ENCODE data around the gene DUSP14. TPM values are rescaled to one million over a fixed set of nuclear protein-coding genes. Genes with fewer than 3 reads are reported as not detected.

DUSP14 gene
- total and polyA plus RNA-seq, 2 of the 13 experiments (the other 11 are each of a cell fraction or from before 2014, with no cell fraction given), result 33.5 to 39.8 TPM

DNA sequence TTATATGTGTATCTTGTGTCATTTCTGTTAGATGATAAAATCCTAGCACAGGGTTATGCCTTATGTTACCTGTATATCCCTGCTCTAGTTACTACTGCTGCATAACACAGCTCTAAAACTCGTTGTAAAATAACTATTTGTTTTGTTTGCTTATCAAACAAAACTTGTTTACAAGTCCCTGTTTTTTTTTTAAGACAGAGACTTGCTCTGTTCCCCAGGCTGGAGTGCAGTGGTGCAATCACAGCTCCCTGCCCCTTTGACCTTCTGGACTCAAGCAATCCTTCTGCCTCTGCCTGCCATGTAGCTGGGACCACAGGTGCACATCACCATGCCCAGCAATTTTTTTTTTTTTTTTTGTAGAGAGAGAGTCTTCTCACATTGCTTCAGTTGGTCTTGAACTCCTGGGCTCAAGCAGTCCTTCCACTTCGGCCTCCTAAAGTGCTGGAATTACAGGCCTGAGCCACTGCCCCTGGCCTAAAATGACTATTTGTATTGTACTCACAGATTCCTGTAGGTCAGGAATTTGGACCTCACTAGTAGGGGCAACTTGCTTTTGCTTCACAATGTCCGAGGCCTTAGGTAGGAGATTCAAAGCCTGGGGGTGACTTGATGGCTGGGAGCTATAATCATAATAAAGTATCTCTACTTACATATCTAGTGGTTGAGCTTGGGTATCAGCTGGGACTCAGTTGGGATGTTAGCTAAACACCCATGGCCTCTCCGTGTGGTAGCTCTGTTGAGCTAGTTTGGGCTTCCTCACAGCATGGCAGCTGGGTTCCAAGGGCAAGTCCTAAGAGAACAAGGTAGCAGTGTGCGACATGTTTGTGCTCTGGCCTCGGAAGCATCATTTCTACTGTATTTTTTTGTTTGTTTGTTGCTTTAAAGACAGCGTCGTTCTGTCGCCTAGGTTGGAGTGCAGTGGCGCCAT, 12.6 kb downstream of the DUSP14 start (continued):
- TF ChIP-seq, protein P1, sequence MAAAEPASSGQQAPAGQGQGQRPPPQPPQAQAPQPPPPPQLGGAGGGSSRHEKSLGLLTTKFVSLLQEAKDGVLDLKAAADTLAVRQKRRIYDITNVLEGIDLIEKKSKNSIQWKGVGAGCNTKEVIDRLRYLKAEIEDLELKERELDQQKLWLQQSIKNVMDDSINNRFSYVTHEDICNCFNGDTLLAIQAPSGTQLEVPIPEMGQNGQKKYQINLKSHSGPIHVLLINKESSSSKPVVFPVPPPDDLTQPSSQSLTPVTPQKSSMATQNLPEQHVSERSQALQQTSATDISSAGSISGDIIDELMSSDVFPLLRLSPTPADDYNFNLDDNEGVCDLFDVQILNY (CRISPR knock-in tag; conservative IDR thresholded peaks at IDR 0.05), result no peak
- no peak for TF ChIP-seq CBX5 (CRISPR knock-in tag; IDR thresholded peaks at IDR 0.05; ENCODE audit: borderline replicate concordance)
- no peak for TF ChIP-seq ZNF274 (CRISPR knock-in tag; IDR thresholded peaks at IDR 0.05)
- TF ChIP-seq ZNF776 (CRISPR knock-in tag; IDR thresholded peaks at IDR 0.05), result no peak
- TF ChIP-seq, protein P2, sequence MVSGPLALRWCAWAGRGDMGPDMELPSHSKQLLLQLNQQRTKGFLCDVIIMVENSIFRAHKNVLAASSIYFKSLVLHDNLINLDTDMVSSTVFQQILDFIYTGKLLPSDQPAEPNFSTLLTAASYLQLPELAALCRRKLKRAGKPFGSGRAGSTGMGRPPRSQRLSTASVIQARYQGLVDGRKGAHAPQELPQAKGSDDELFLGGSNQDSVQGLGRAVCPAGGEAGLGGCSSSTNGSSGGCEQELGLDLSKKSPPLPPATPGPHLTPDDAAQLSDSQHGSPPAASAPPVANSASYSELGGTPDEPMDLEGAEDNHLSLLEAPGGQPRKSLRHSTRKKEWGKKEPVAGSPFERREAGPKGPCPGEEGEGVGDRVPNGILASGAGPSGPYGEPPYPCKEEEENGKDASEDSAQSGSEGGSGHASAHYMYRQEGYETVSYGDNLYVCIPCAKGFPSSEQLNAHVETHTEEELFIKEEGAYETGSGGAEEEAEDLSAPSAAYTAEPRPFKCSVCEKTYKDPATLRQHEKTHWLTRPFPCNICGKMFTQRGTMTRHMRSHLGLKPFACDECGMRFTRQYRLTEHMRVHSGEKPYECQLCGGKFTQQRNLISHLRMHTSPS (CRISPR knock-in tag; IDR thresholded peaks at IDR 0.05; ENCODE audit: low read depth), result no peak
- no peak for TF ChIP-seq BRCA1 (CRISPR knock-in tag; IDR thresholded peaks at IDR 0.05)
- TF ChIP-seq ZNF747 (CRISPR knock-in tag; IDR thresholded peaks at IDR 0.05; ENCODE audit: borderline replicate concordance), result no peak
- TF ChIP-seq, protein P3, sequence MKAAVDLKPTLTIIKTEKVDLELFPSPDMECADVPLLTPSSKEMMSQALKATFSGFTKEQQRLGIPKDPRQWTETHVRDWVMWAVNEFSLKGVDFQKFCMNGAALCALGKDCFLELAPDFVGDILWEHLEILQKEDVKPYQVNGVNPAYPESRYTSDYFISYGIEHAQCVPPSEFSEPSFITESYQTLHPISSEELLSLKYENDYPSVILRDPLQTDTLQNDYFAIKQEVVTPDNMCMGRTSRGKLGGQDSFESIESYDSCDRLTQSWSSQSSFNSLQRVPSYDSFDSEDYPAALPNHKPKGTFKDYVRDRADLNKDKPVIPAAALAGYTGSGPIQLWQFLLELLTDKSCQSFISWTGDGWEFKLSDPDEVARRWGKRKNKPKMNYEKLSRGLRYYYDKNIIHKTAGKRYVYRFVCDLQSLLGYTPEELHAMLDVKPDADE (CRISPR knock-in tag; IDR thresholded peaks at IDR 0.05), result no peak
- TF ChIP-seq SMARCE1 (IDR thresholded peaks at IDR 0.05; ENCODE audit: borderline replicate concordance), result no peak
- TF ChIP-seq, protein P4, sequence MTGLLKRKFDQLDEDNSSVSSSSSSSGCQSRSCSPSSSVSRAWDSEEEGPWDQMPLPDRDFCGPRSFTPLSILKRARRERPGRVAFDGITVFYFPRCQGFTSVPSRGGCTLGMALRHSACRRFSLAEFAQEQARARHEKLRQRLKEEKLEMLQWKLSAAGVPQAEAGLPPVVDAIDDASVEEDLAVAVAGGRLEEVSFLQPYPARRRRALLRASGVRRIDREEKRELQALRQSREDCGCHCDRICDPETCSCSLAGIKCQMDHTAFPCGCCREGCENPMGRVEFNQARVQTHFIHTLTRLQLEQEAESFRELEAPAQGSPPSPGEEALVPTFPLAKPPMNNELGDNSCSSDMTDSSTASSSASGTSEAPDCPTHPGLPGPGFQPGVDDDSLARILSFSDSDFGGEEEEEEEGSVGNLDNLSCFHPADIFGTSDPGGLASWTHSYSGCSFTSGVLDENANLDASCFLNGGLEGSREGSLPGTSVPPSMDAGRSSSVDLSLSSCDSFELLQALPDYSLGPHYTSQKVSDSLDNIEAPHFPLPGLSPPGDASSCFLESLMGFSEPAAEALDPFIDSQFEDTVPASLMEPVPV (CRISPR knock-in tag; IDR thresholded peaks at IDR 0.05), result no peak
- TF ChIP-seq, protein P5, sequence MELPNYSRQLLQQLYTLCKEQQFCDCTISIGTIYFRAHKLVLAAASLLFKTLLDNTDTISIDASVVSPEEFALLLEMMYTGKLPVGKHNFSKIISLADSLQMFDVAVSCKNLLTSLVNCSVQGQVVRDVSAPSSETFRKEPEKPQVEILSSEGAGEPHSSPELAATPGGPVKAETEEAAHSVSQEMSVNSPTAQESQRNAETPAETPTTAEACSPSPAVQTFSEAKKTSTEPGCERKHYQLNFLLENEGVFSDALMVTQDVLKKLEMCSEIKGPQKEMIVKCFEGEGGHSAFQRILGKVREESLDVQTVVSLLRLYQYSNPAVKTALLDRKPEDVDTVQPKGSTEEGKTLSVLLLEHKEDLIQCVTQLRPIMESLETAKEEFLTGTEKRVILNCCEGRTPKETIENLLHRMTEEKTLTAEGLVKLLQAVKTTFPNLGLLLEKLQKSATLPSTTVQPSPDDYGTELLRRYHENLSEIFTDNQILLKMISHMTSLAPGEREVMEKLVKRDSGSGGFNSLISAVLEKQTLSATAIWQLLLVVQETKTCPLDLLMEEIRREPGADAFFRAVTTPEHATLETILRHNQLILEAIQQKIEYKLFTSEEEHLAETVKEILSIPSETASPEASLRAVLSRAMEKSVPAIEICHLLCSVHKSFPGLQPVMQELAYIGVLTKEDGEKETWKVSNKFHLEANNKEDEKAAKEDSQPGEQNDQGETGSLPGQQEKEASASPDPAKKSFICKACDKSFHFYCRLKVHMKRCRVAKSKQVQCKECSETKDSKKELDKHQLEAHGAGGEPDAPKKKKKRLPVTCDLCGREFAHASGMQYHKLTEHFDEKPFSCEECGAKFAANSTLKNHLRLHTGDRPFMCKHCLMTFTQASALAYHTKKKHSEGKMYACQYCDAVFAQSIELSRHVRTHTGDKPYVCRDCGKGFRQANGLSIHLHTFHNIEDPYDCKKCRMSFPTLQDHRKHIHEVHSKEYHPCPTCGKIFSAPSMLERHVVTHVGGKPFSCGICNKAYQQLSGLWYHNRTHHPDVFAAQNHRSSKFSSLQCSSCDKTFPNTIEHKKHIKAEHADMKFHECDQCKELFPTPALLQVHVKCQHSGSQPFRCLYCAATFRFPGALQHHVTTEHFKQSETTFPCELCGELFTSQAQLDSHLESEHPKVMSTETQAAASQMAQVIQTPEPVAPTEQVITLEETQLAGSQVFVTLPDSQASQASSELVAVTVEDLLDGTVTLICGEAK (IDR thresholded peaks at IDR 0.05), result no peak
- TF ChIP-seq, protein P5 (CRISPR knock-in tag; IDR thresholded peaks at IDR 0.05), result no peak
- peak; percentile 28; the same call in 1 of the 2 replicates for TF ChIP-seq ETV5 (CRISPR knock-in tag; IDR thresholded peaks at IDR 0.05; ENCODE audit: borderline replicate concordance)

Data from HepG2 (cell line).